Measurements from ENCODE around the gene INPP5J. TPM values are rescaled to one million over a fixed set of nuclear protein-coding genes. Genes with fewer than 3 reads are reported as not detected.
"Not testable (repeated sequence)": the region's sequence is repeated elsewhere in the genome, so short reads cannot be mapped to it uniquely, and the experiment has no call there.

The INPP5J gene
- total and polyA plus RNA-seq, 3 donors from 2014 or later = 5.2 to 17.2 (median 11.3) TPM

- DNase-seq = no peak
- Histone ChIP-seq H3K36me3 (ENCODE audit: low read depth, missing control alignments) (no peaks in the 10 kb centered on the region), H3K9me3 (no peaks in the 10 kb centered on the region), H3K4me3 (no peak overlapping the region), H3K27me3 (no peaks in the 10 kb centered on the region), H3K27ac (no peak overlapping the region), H3K4me1 (no peaks in the 10 kb centered on the region)
- TF ChIP-seq POLR2A (IDR thresholded peaks at IDR 0.05) (no peak), CTCF (IDR thresholded peaks at IDR 0.05) (no peak)
- WGBS, 2 donors = 91 to 92% methylated on average over 7 of the region's 7 CpGs
- intact Hi-C loops (cut with DNase I; ENCODE audit: low total_unique reads) = loop anchor here (10.0 kb wide), 1 partner anchor 50 kb away; the partner anchor contains the start of gene PLA2G3
Measured at GRCh38 chr22:31094741-31095140, 28.0 kb upstream of the INPP5J start.

GRCh38 chr22:31095637-31096249 lies 27.0 kb upstream of the INPP5J start:
- H3K4me1 ChIP-seq = no peaks in the 10 kb centered on the region

GRCh38 chr22:31096657-31097279 lies 26.0 kb upstream of the INPP5J start:
- TF ChIP-seq CTCF (IDR thresholded peaks at IDR 0.05) (no peak), POLR2A (IDR thresholded peaks at IDR 0.05) (no peak)
- Histone ChIP-seq H3K4me1 (no peaks in the 10 kb centered on the region), H3K4me3 (no peak overlapping the region), H3K27me3 (no peaks in the 10 kb centered on the region), H3K9me3 (no peaks in the 10 kb centered on the region), H3K27ac (no peak overlapping the region), H3K36me3 (ENCODE audit: low read depth, missing control alignments) (no peaks in the 10 kb centered on the region)
- intact Hi-C loops (cut with DNase I; ENCODE audit: low total_unique reads) = loop anchor here (10.0 kb wide), 1 partner anchor 48 kb away; the partner anchor contains the start of gene PLA2G3
- no peak for DNase-seq
- 91 to 92% methylated on average over 22 to 24 of the region's 27 CpGs for WGBS, 2 donors

More at GRCh38 chr22:31095637-31096249, 27.0 kb upstream of the INPP5J start:
- DNase-seq = no peak
- no peaks in the 10 kb centered on the region for H3K9me3 ChIP-seq
- H3K27me3 ChIP-seq = no peaks in the 10 kb centered on the region
- no peak for TF ChIP-seq POLR2A (IDR thresholded peaks at IDR 0.05)
- TF ChIP-seq CTCF (IDR thresholded peaks at IDR 0.05) = no peak
- H3K27ac ChIP-seq = no peak overlapping the region
- 91 to 96% methylated on average over 3 of the region's 3 CpGs for WGBS, 2 donors
- intact Hi-C loops (cut with DNase I; ENCODE audit: low total_unique reads) = loop anchor here (10.0 kb wide), 1 partner anchor 49 kb away; the partner anchor contains the start of gene PLA2G3
- no peaks in the 10 kb centered on the region for H3K36me3 ChIP-seq (ENCODE audit: low read depth, missing control alignments)
- H3K4me3 ChIP-seq = no peak overlapping the region

GRCh38 chr22:31097539-31097938 lies 25.2 kb upstream of the INPP5J start:
- H3K4me1 ChIP-seq; H3K9me3 ChIP-seq; H3K27me3 ChIP-seq; DNase-seq; H3K4me3 ChIP-seq; H3K27ac ChIP-seq; H3K36me3 ChIP-seq (ENCODE audit: low read depth, missing control alignments): not testable (repeated sequence)
- intact Hi-C loops (cut with DNase I; ENCODE audit: low total_unique reads) = loop anchor here (10.0 kb wide), 1 partner anchor 47 kb away; the partner anchor contains the start of gene PLA2G3
- 97 to 100% methylated on average over 5 of the region's 5 CpGs for WGBS, 2 donors

- 65 to 87% methylated on average over 4 to 10 of the region's 10 CpGs for WGBS, 2 donors
- TF ChIP-seq CTCF (IDR thresholded peaks at IDR 0.05) (no peak), POLR2A (IDR thresholded peaks at IDR 0.05) (no peak)
- intact Hi-C loops (cut with DNase I; ENCODE audit: low total_unique reads) = loop anchor here (10.0 kb wide), 1 partner anchor 47 kb away; the partner anchor contains the start of gene PLA2G3
- H3K27me3 ChIP-seq = no peaks in the 10 kb centered on the region
- H3K4me3 ChIP-seq = peak overlapping the region in 1 of 2 donors; percentile 10
- no peaks in the 10 kb centered on the region for H3K4me1 ChIP-seq
- DNase-seq = no peak
- H3K9me3 ChIP-seq = no peaks in the 10 kb centered on the region
- H3K27ac ChIP-seq = no peak overlapping the region
- no peaks in the 10 kb centered on the region for H3K36me3 ChIP-seq (ENCODE audit: low read depth, missing control alignments)
Measured at GRCh38 chr22:31097941-31098631, 24.7 kb upstream of the INPP5J start.

All from testis (tissue), 3 donors.